PC-3 (cell line): ENCODE results near the gene CLASP2. TPM values are rescaled to one million over a fixed set of nuclear protein-coding genes. Genes with fewer than 3 reads are reported as not detected.

Experiments
- ATAC-seq: fragments of 200-7000 bp; cut with Tn5 transposase; 2 replicates; pipeline ENCODE4 v1.9.1; 2020; ENCODE audit warnings: mild to moderate bottlenecking, moderate library complexity
- Bru-seq: library from RNA; stranded (reverse); fragments of 400-500 nt; gene quantifications from one replicate; lab custom pipeline; 2021; lab: Mats Ljungman, UMichigan
- BruChase-seq, 2 experiments: library from RNA; stranded (reverse); fragments of 400-500 nt; gene quantifications; one replicate each; lab custom pipeline; 2021; lab: Mats Ljungman, UMichigan
- BruUV-seq: library from RNA; stranded (reverse); fragments of 400-500 nt; replicated peaks from 2 replicates; lab custom pipeline; 2021; lab: Mats Ljungman, UMichigan
- CTCF ChIA-PET: fragments of 300-600 bp; sonication (Branson Sonifier 250); formaldehyde crosslinking; loops from one replicate; lab custom pipeline; 2022; ENCODE audit warnings: antibody characterized with exemption; lab: Charles Lee
- POLR2A ChIA-PET: fragments of 300-600 bp; sonication (Branson Sonifier 250); formaldehyde crosslinking; loops from one replicate; lab custom pipeline; 2022; ENCODE audit warnings: antibody characterized with exemption; ENCODE audit not compliant: unreplicated experiment; lab: Charles Lee
- DNase-seq: peaks from one replicate; pipeline ENCODE4 v3.0.0-alpha.2; 2015
- H2AFZ ChIP-seq: fragments of 300-600 bp; sonication (generic); 2 replicates; pipeline ENCODE4 v1.6.0; 2016; ENCODE audit warnings: antibody characterized with exemption, low read length
- H3F3A ChIP-seq: fragments of 300-600 bp; sonication (generic); one replicate; pipeline ENCODE4 v1.6.0; 2017; ENCODE audit warnings: antibody characterized with exemption, low read length, control low read depth, mild to moderate bottlenecking; ENCODE audit not compliant: unreplicated experiment
- H3K27ac ChIP-seq: fragments of 300-600 bp; sonication (generic); 2 replicates; pipeline ENCODE4 v1.5.1; 2016; ENCODE audit warnings: mild to moderate bottlenecking, low read length
- H3K27me3 ChIP-seq: fragments of 300-600 bp; sonication (generic); 2 replicates; pipeline ENCODE4 v1.6.1; 2016; ENCODE audit warnings: low read length, mixed read lengths
- H3K36me3 ChIP-seq: fragments of 300-600 bp; sonication (generic); 2 replicates; pipeline ENCODE4 v1.6.1; 2016; ENCODE audit warnings: low read depth, mixed run types, low read length, mixed read lengths
- H3K4me1 ChIP-seq: fragments of 300-600 bp; sonication (generic); 2 replicates; pipeline ENCODE4 v1.5.1; 2016; ENCODE audit warnings: low read length; ENCODE audit not compliant: insufficient read depth
- H3K4me2 ChIP-seq: fragments of 300-600 bp; sonication (generic); 2 replicates; pipeline ENCODE4 v1.6.0; 2016; ENCODE audit warnings: low read length
- H3K4me3 ChIP-seq: fragments of 300-600 bp; sonication (generic); 2 replicates; pipeline ENCODE4 v1.5.1; 2016; ENCODE audit warnings: mild to moderate bottlenecking, low read length, mixed read lengths
- H3K79me2 ChIP-seq: fragments of 300-600 bp; sonication (generic); 2 replicates; pipeline ENCODE4 v1.6.1; 2017; ENCODE audit warnings: low read length, mixed read lengths
- H3K9ac ChIP-seq: fragments of 300-600 bp; sonication (generic); 2 replicates; pipeline ENCODE4 v1.6.0; 2016; ENCODE audit warnings: mild to moderate bottlenecking, low read length
- H3K9me2 ChIP-seq: fragments of 300-600 bp; sonication (generic); replicated peaks from 2 replicates; pipeline ENCODE4 v1.6.1; 2016; ENCODE audit warnings: mixed run types, low read length, mixed read lengths
- H3K9me3 ChIP-seq: fragments of 300-600 bp; sonication (generic); 2 replicates; pipeline ENCODE4 v1.6.1; 2016; ENCODE audit warnings: low read length, mixed read lengths
- H4K20me1 ChIP-seq: fragments of 300-600 bp; sonication (generic); 2 replicates; pipeline ENCODE4 v1.6.1; 2016; ENCODE audit warnings: low read length, mixed read lengths
- CTCF ChIP-seq: fragments of 300-600 bp; sonication (generic); conservative IDR thresholded peaks from 2 replicates; pipeline ENCODE4 v1.5.1; 2017; ENCODE audit warnings: antibody characterized with exemption, low read depth, mild to moderate bottlenecking, low read length
- EZH2 ChIP-seq: fragments of 300-600 bp; sonication (generic); IDR thresholded peaks from one replicate; pipeline ENCODE4 v1.6.1; 2017; ENCODE audit warnings: antibody characterized with exemption, mild to moderate bottlenecking, low read length; ENCODE audit not compliant: unreplicated experiment
- EZH2phosphoT487 ChIP-seq: fragments of 300-600 bp; sonication (generic); IDR thresholded peaks from 2 replicates; pipeline ENCODE4 v1.6.1; 2018; ENCODE audit warnings: mild to moderate bottlenecking, antibody characterized with exemption, low read length, borderline replicate concordance
- intact Hi-C: fragments of 100-400 bp; cut with micrococcal nuclease; formaldehyde crosslinking; loops from 2 replicates; pipeline ENCODE4 v1.9.0; 2023
- long read RNA-seq: library from polyadenylated mRNA; unstranded; transcript quantifications from one replicate; pipeline ENCODE4 v2.0.0, GENCODE V29; 2021; ENCODE audit not compliant: unreplicated experiment
- total RNA-seq: library from RNA; depleted of rRNA; stranded (reverse); fragments of >200 nt; gene quantifications from 2 replicates; pipeline ENCODE4 v1.2.3, GENCODE V29; 2014; rRNA removed

Gene CLASP2
- total RNA-seq (84.8 and 98.7 TPM in 2 replicates), Bru-seq, nascent RNA (percentile 85 among the genes with signal in this experiment), BruChase-seq, experiment 1, labeled RNA remaining after a 6-hour chase (percentile 74 among the genes with signal in this experiment), BruChase-seq, experiment 2, labeled RNA remaining after a 2-hour chase (percentile 80 among the genes with signal in this experiment)
- long read RNA-seq, partial matches to known transcripts: 22 of 82 reads
- long read RNA-seq, other reads (novel, unspliced or antisense): 60 of 82 reads

- intact Hi-C loops: loop anchor here (2.0 to 5.0 kb wide), 6 partner anchors 55 to 586 kb away; partner anchors contain the start of gene UBP1
- peak within 1 kb of the TSS; percentile 94 for H3K4me2 ChIP-seq
- BruUV-seq: no TSS peak
- H4K20me1 ChIP-seq: peaks cover 15% of the 10 kb centered on the region; the same call in 1 of the 2 replicates
- no peak for TF ChIP-seq EZH2phosphoT487
- TF ChIP-seq EZH2: no peak
- no peak for TF ChIP-seq CTCF
- DNase-seq: peak; percentile 88
- H3K9me3 ChIP-seq: no peaks in the 10 kb centered on the region
- peaks cover 48% of the 10 kb centered on the region for H3K79me2 ChIP-seq
- peaks cover 12% of the 10 kb centered on the region for H3K4me1 ChIP-seq
- peak within 1 kb of the TSS; percentile 93 for H3K9ac ChIP-seq
- peak within 1 kb of the TSS; percentile 93 for H2AFZ ChIP-seq
- ChIA-PET POLR2A (no interaction called here), CTCF (no interaction called here)
- H3K9me2 ChIP-seq: no peaks in the 10 kb centered on the region
- no peaks in the 10 kb centered on the region for H3K36me3 ChIP-seq
- no peaks in the 10 kb centered on the region for H3K27me3 ChIP-seq
- peak; percentile 86 for ATAC-seq
- no peaks in the 10 kb centered on the region for H3F3A ChIP-seq
- peak within 1 kb of the TSS; percentile 64 for H3K27ac ChIP-seq
- peak within 1 kb of the TSS; percentile 98 for H3K4me3 ChIP-seq
These were observed at the start of gene CLASP2 for GRCh38 chr3:33717866-33718594. CLASP2 (minus strand) TSS chr3:33718254; CDS start chr3:33718002, 252 bp downstream.

DNA sequence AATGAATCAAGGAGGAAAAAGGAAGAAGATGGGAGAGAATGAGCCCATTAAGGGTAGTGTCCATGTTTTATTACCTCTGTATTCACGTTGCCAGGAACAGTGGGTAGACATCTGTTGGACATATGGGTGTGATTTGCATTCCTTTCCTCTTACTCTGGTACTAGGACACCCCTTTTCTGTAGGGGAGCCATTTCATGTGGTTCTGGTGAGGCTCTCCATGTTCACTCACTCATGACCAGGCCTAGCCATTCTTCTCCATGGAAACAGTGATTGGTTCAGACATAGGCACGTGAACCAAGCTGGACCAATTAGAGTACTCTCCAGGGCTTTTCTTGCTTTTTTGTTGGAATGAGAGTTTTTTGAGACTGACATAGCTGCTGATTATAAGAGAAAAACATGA lies 40.8 kb upstream of the CLASP2 start:
- Histone ChIP-seq H3K27ac (no peak overlapping the region), H3K4me2 (no peak overlapping the region)

More for the DNA sequence above, 40.8 kb upstream of the CLASP2 start:
- BruUV-seq: no TSS peak
- intact Hi-C loops: no loop called here
- Histone ChIP-seq H4K20me1 (no peaks in the 10 kb centered on the region), H3K27me3 (no peaks in the 10 kb centered on the region), H2AFZ (no peak overlapping the region), H3K9me3 (peaks cover 9% of the 10 kb centered on the region), H3K4me1 (no peaks in the 10 kb centered on the region), H3K79me2 (no peaks in the 10 kb centered on the region), H3F3A (no peaks in the 10 kb centered on the region), H3K4me3 (no peak overlapping the region), H3K9me2 (no peaks in the 10 kb centered on the region), H3K9ac (no peak overlapping the region), H3K36me3 (no peaks in the 10 kb centered on the region)
- no peak for TF ChIP-seq EZH2
- TF ChIP-seq CTCF: no peak
- no peak for TF ChIP-seq EZH2phosphoT487
- DNase-seq (no peak), ATAC-seq (no peak)
- POLR2A ChIA-PET: no interaction called here
- CTCF ChIA-PET: no interaction called here
